Bronchial epithelial cell (primary cell): ENCODE measurements around the gene MRPL1. TPM values are rescaled to one million over a fixed set of nuclear protein-coding genes. Genes with fewer than 3 reads are reported as not detected.
A peak's percentile ranks its signal among the peaks of the same experiment; 100 is the strongest.

Source experiments
- DNase-seq: peaks from one replicate; pipeline ENCODE4 v3.0.0-alpha.2; 2010; ENCODE audit warnings: low read depth
- FAIRE-seq: peaks from 2 replicates; lab custom pipeline; 2011; peaks lifted over from hg19 to GRCh38; lab: Jason Lieb, UNC
- H3K27me3 ChIP-seq: 2 replicates; pipeline ENCODE4 v1.5.1; 2011; ENCODE audit warnings: low read length; ENCODE audit not compliant: control insufficient read depth, insufficient read depth
- H3K36me3 ChIP-seq: 2 replicates; pipeline ENCODE4 v1.5.1; 2011; ENCODE audit warnings: low read length; ENCODE audit not compliant: control insufficient read depth, insufficient read depth
- H3K4me3 ChIP-seq: 2 replicates; pipeline ENCODE4 v1.5.1; 2011; ENCODE audit warnings: mild to moderate bottlenecking, low read depth, low read length, control low read depth
- CTCF ChIP-seq: IDR thresholded peaks from 2 replicates; pipeline ENCODE4 v1.5.1; 2011; ENCODE audit warnings: mild to moderate bottlenecking, moderate library complexity, low read length, control low read depth, inconsistent platforms; ENCODE audit not compliant: insufficient read depth, severe bottlenecking
- total RNA-seq: library from RNA; depleted of rRNA; stranded (reverse); fragments of >200 nt; gene quantifications from 2 replicates; pipeline ENCODE4 v1.2.1, GENCODE V29; 2014

The MRPL1 gene
- total RNA-seq, 1 donor from 2014 or later: 24.7 TPM

GRCh38 chr4:77872723-77873445 is 10.3 kb downstream of the MRPL1 start:
- FAIRE-seq: no peak
- peaks cover 1% of the 10 kb centered on the region for H3K36me3 ChIP-seq
- TF ChIP-seq CTCF: no peak
- no peak overlapping the region for H3K4me3 ChIP-seq
- DNase-seq: no peak
- no peaks in the 10 kb centered on the region for H3K27me3 ChIP-seq

GRCh38 chr4:77877167-77877566 is 14.5 kb downstream of the MRPL1 start:
- TF ChIP-seq CTCF: no peak
- Histone ChIP-seq H3K27me3 (no peaks in the 10 kb centered on the region), H3K36me3 (peaks cover 1% of the 10 kb centered on the region), H3K4me3 (no peak overlapping the region)
- DNase-seq (no peak), FAIRE-seq (no peak)

GRCh38 chr4:77877771-77878565 is 15.3 kb downstream of the MRPL1 start:
- peaks cover 1% of the 10 kb centered on the region for H3K36me3 ChIP-seq
- H3K27me3 ChIP-seq: no peaks in the 10 kb centered on the region
- TF ChIP-seq CTCF: no peak
- DNase-seq (no peak), FAIRE-seq (no peak)
- H3K4me3 ChIP-seq: no peak overlapping the region

GRCh38 chr4:77880784-77881183 is 18.2 kb downstream of the MRPL1 start:
- TF ChIP-seq CTCF: no peak
- DNase-seq: peak; percentile 97
- H3K36me3 ChIP-seq: peaks cover 1% of the 10 kb centered on the region
- H3K4me3 ChIP-seq: no peak overlapping the region
- no peaks in the 10 kb centered on the region for H3K27me3 ChIP-seq
- peak; percentile 88 for FAIRE-seq

GRCh38 chr4:77881460-77882295 is 19.0 kb downstream of the MRPL1 start:
- Histone ChIP-seq H3K36me3 (peaks cover 1% of the 10 kb centered on the region), H3K27me3 (no peaks in the 10 kb centered on the region), H3K4me3 (no peak overlapping the region)
- DNase-seq (peak; percentile 81), FAIRE-seq (no peak)
- no peak for TF ChIP-seq CTCF
